ENCODE data around the gene TDG.

The TDG gene

GRCh38 chr12:103924761-103925641 lies 40.7 kb upstream of the TDG start:
- TF ChIP-seq ZFP30 (CRISPR knock-in tag; IDR thresholded peaks at IDR 0.05) (no peak), ZNF8 (CRISPR knock-in tag; IDR thresholded peaks at IDR 0.05) (no peak), PATZ1 (CRISPR knock-in tag; IDR thresholded peaks at IDR 0.05; ENCODE audit: borderline replicate concordance) (no peak), TSHZ2 (CRISPR knock-in tag; IDR thresholded peaks at IDR 0.05) (no peak), ZFP3 (CRISPR knock-in tag; IDR thresholded peaks at IDR 0.05) (peak; percentile 71; the same call in 1 of the 2 replicates)
- ATAC-seq, result no peak

- no peak for ATAC-seq
- TF ChIP-seq PPARA (CRISPR knock-in tag; IDR thresholded peaks at IDR 0.05; ENCODE audit: borderline replicate concordance) (no peak), ESRRG (CRISPR knock-in tag; IDR thresholded peaks at IDR 0.05) (no peak), PATZ1 (CRISPR knock-in tag; IDR thresholded peaks at IDR 0.05; ENCODE audit: borderline replicate concordance) (no peak), GLIS3 (CRISPR knock-in tag; IDR thresholded peaks at IDR 0.05) (no peak), ZNF70 (CRISPR knock-in tag; IDR thresholded peaks at IDR 0.05) (no peak), ZNF8 (CRISPR knock-in tag; IDR thresholded peaks at IDR 0.05) (no peak), SNAI2 (CRISPR knock-in tag; IDR thresholded peaks at IDR 0.05) (no peak), OSR1 (CRISPR knock-in tag; IDR thresholded peaks at IDR 0.05) (no peak), ZFP30 (CRISPR knock-in tag; IDR thresholded peaks at IDR 0.05) (no peak), ZFP3 (CRISPR knock-in tag; IDR thresholded peaks at IDR 0.05) (no peak), CSRNP3 (CRISPR knock-in tag; IDR thresholded peaks at IDR 0.05) (no peak), TCF4 (CRISPR knock-in tag; IDR thresholded peaks at IDR 0.05; ENCODE audit: borderline replicate concordance) (no peak), BACH2 (CRISPR knock-in tag; IDR thresholded peaks at IDR 0.05; ENCODE audit: borderline replicate concordance) (no peak), RARB (CRISPR knock-in tag; IDR thresholded peaks at IDR 0.05) (no peak), TSHZ2 (CRISPR knock-in tag; IDR thresholded peaks at IDR 0.05) (no peak), ISL1 (CRISPR knock-in tag; IDR thresholded peaks at IDR 0.05) (no peak), ARNTL (CRISPR knock-in tag; IDR thresholded peaks at IDR 0.05; ENCODE audit: borderline replicate concordance, low read depth) (no peak), ZNF565 (CRISPR knock-in tag; conservative IDR thresholded peaks at IDR 0.05; ENCODE audit: low read depth) (no peak), POU6F1 (CRISPR knock-in tag; IDR thresholded peaks at IDR 0.05; ENCODE audit: borderline replicate concordance, low read depth) (no peak), TOX (CRISPR knock-in tag; IDR thresholded peaks at IDR 0.05; ENCODE audit: borderline replicate concordance) (no peak)
Measured at GRCh38 chr12:103928682-103929045, 37.0 kb upstream of the TDG start.

Data from SK-N-SH treated with all-trans-retinoic acid at 6 μM for 48 hours (cell line).